Hematopoietic multipotent progenitor cell treated with erythropoietin and hydrocortisone succinate and interleukin-3 and kit ligand, for 17 days (in vitro differentiated cells): ENCODE data around the gene ARHGEF10L.

Experiments
- DNase-seq: peaks from one replicate; pipeline ENCODE4 v3.0.0-alpha.2; 2015; ENCODE audit warnings: low spot score

ARHGEF10L gene

GRCh38 chr1:17675744-17676143 is 136.2 kb downstream of the ARHGEF10L start:
- DNase-seq = no peak

GRCh38 chr1:17676387-17677060 is 137.0 kb downstream of the ARHGEF10L start:
- no peak for DNase-seq

GRCh38 chr1:17678011-17678410 is 138.5 kb downstream of the ARHGEF10L start:
- DNase-seq = no peak

GRCh38 chr1:17679856-17680255 is 140.4 kb downstream of the ARHGEF10L start:
- DNase-seq = no peak

GRCh38 chr1:17680308-17680707 is 140.8 kb downstream of the ARHGEF10L start:
- DNase-seq = no peak

- DNase-seq = no peak
Measured at GRCh38 chr1:17682400-17682799, 142.9 kb downstream of the ARHGEF10L start.

- no peak for DNase-seq
Measured at GRCh38 chr1:17683598-17683997, 144.1 kb downstream of the ARHGEF10L start.

GRCh38 chr1:17684810-17685209 is 145.3 kb downstream of the ARHGEF10L start:
- DNase-seq = no peak

GRCh38 chr1:17686258-17686657 is 146.8 kb downstream of the ARHGEF10L start:
- no peak for DNase-seq

GRCh38 chr1:17687145-17687544 is 147.6 kb downstream of the ARHGEF10L start:
- no peak for DNase-seq

- DNase-seq = no peak
Measured at GRCh38 chr1:17688217-17688810, 148.8 kb downstream of the ARHGEF10L start.

GRCh38 chr1:17689011-17689410 is 149.5 kb downstream of the ARHGEF10L start:
- DNase-seq = no peak

- DNase-seq = no peak
Measured at GRCh38 chr1:17690906-17691634, 151.6 kb downstream of the ARHGEF10L start.

- no peak for DNase-seq
Measured at GRCh38 chr1:17692645-17693044, 153.1 kb downstream of the ARHGEF10L start.

GRCh38 chr1:17696417-17697301 is 157.2 kb downstream of the ARHGEF10L start:
- DNase-seq = no peak

GRCh38 chr1:17697458-17697857 is 158.0 kb downstream of the ARHGEF10L start:
- no peak for DNase-seq

- DNase-seq = no peak
Measured at GRCh38 chr1:17699581-17699980, 160.1 kb downstream of the ARHGEF10L start.

- DNase-seq = no peak
Measured at GRCh38 chr1:17700945-17701810, 161.7 kb downstream of the ARHGEF10L start.

GRCh38 chr1:17704176-17704575 is 164.7 kb downstream of the ARHGEF10L start:
- no peak for DNase-seq

- DNase-seq = no peak
Measured at GRCh38 chr1:17706445-17706844, 166.9 kb downstream of the ARHGEF10L start.

- no peak for DNase-seq
Measured at GRCh38 chr1:17709981-17710380, 170.5 kb downstream of the ARHGEF10L start.
